ENCODE data around the gene BTBD19. TPM values are rescaled to one million over a fixed set of nuclear protein-coding genes. Genes with fewer than 3 reads are reported as not detected.

Gene BTBD19
- 8.1 and 8.2 TPM in 2 replicates for total RNA-seq

GRCh38 chr1:44808063-44808937 lies at the start of gene BTBD19:
Gene BTBD19, plus strand, starts transcription at chr1:44808523. Its CDS starts 298 bp downstream, at chr1:44808821.

GRCh38 chr1:44775078-44775929 lies 33.0 kb upstream of the BTBD19 start, which contains the start of gene RPS8:
Gene RPS8, plus strand, starts transcription at chr1:44775540. Its CDS starts 57 bp downstream, at chr1:44775597.

GRCh38 chr1:44788120-44788860 lies 20.0 kb upstream of the BTBD19 start, which contains the start of gene BEST4:
Gene BEST4, minus strand, starts transcription at chr1:44788170. Its CDS starts 465 bp downstream, at chr1:44787705.

GRCh38 chr1:44799770-44800584 lies 8.3 kb upstream of the BTBD19 start, which contains the start of gene PLK3:
Gene PLK3, plus strand, starts transcription at chr1:44800377. Its CDS starts 87 bp downstream, at chr1:44800464.

GRCh38 chr1:44806704-44807363 lies 1.5 kb upstream of the BTBD19 start, which contains the start of gene DYNLT4:
Gene DYNLT4, minus strand, starts transcription at chr1:44807351. Its CDS starts 683 bp downstream, at chr1:44806668.

GRCh38 chr1:44842862-44843655 lies 34.7 kb downstream of the BTBD19 start, which contains the start of gene PTCH2:
Gene PTCH2, minus strand, starts transcription at chr1:44843253. Its CDS starts 321 bp downstream, at chr1:44842932.

Other genes starting within 250 kb of the BTBD19 start
- gene TMEM53, start 134.0 kb upstream of the BTBD19 start, total RNA-seq = 3.2 and 5.0 TPM in 2 replicates
- 0.46 TPM in 1 of 2 replicates, not detected in the other for gene ARMH1, start 133.8 kb upstream of the BTBD19 start, total RNA-seq
- gene RNU5D-1, start 77.4 kb upstream of the BTBD19 start, total RNA-seq = not detected in 2 replicates
- 31.2 and 35.3 TPM in 2 replicates for gene KIF2C, start 68.7 kb upstream of the BTBD19 start, total RNA-seq
- gene RPS8, start 33.0 kb upstream of the BTBD19 start, total RNA-seq = 1,943 and 2,370 TPM in 2 replicates
- 0.32 TPM in 1 of 2 replicates, not detected in the other for gene BEST4, start 20.4 kb upstream of the BTBD19 start, total RNA-seq
- 18.5 and 32.2 TPM in 2 replicates for gene PLK3, start 8.1 kb upstream of the BTBD19 start, total RNA-seq
- not detected in 2 replicates for gene DYNLT4, start 1.2 kb upstream of the BTBD19 start, total RNA-seq
- gene PTCH2, start 34.7 kb downstream of the BTBD19 start, total RNA-seq = 0.30 TPM in 1 of 2 replicates, not detected in the other
- gene EIF2B3, start 178.1 kb downstream of the BTBD19 start, total RNA-seq = 51.0 and 55.5 TPM in 2 replicates
- gene HECTD3, start 202.8 kb downstream of the BTBD19 start, total RNA-seq = 16.9 and 22.3 TPM in 2 replicates
- 223 and 329 TPM in 2 replicates for gene UROD, start 203.7 kb downstream of the BTBD19 start, total RNA-seq